OCI-LY1 (cell line): ENCODE measurements around the gene SPDYE6.

ENCODE experiments used
- H2AFZ ChIP-seq: fragments of 200-600 bp; sonication (generic), shearing (Covaris generic); 2 replicates; pipeline ENCODE4 v1.6.0; 2014; ENCODE audit warnings: antibody characterized with exemption, mild to moderate bottlenecking, low read length
- H3F3A ChIP-seq: fragments of 200-600 bp; sonication (generic), shearing (Covaris generic); 2 replicates; pipeline ENCODE4 v1.6.0; 2014; ENCODE audit warnings: mild to moderate bottlenecking, antibody characterized with exemption, low read length, moderate library complexity; ENCODE audit not compliant: insufficient read depth
- H3K27ac ChIP-seq: fragments of 200-600 bp; sonication (generic); 2 replicates; pipeline ENCODE4 v1.5.1; 2014; ENCODE audit warnings: low read length, mixed run types, mild to moderate bottlenecking, low read depth; ENCODE audit not compliant: poor library complexity, severe bottlenecking
- H3K27me3 ChIP-seq: fragments of 200-600 bp; sonication (generic); 2 replicates; pipeline ENCODE4 v1.6.0; 2014; ENCODE audit warnings: antibody characterized with exemption, mild to moderate bottlenecking, low read length, moderate library complexity; ENCODE audit not compliant: insufficient read depth
- H3K36me3 ChIP-seq: fragments of 200-600 bp; sonication (generic); 2 replicates; pipeline ENCODE4 v1.6.1; 2014; ENCODE audit warnings: mild to moderate bottlenecking, antibody characterized with exemption, low read length, moderate library complexity, mixed read lengths; ENCODE audit not compliant: insufficient read depth
- H3K4me1 ChIP-seq: fragments of 200-600 bp; sonication (generic); 2 replicates; pipeline ENCODE4 v1.5.1; 2014; ENCODE audit warnings: mild to moderate bottlenecking, low read length, moderate library complexity; ENCODE audit not compliant: insufficient read depth, severe bottlenecking
- H3K4me2 ChIP-seq: fragments of 200-600 bp; sonication (generic), shearing (Covaris generic); 2 replicates; pipeline ENCODE4 v1.6.1; 2014; ENCODE audit warnings: low read length
- H3K4me3 ChIP-seq: fragments of 200-600 bp; sonication (generic); 2 replicates; pipeline ENCODE4 v1.5.1; 2014; ENCODE audit warnings: low read length, low read depth, mild to moderate bottlenecking, mixed read lengths; ENCODE audit not compliant: poor library complexity, severe bottlenecking
- H3K79me2 ChIP-seq: fragments of 200-600 bp; shearing (Covaris generic); 2 replicates; pipeline ENCODE4 v1.6.1; 2016; ENCODE audit warnings: mixed run types, low read length, mixed read lengths; ENCODE audit not compliant: insufficient read depth
- H3K9ac ChIP-seq: fragments of 200-600 bp; sonication (generic), shearing (Covaris generic); 2 replicates; pipeline ENCODE4 v1.6.1; 2014; ENCODE audit warnings: mild to moderate bottlenecking, low read length, mixed read lengths
- H3K9me2 ChIP-seq: fragments of 200-600 bp; sonication (generic), shearing (Covaris generic); 2 replicates; pipeline ENCODE4 v1.6.1; 2014; ENCODE audit warnings: low read depth, mild to moderate bottlenecking, low read length, mixed read lengths
- H3K9me3 ChIP-seq: fragments of 200-600 bp; shearing (Covaris generic); 2 replicates; pipeline ENCODE4 v1.6.1; 2014; ENCODE audit warnings: low read length, mixed read lengths
- H4K20me1 ChIP-seq: fragments of 200-600 bp; sonication (generic), shearing (Covaris generic); 2 replicates; pipeline ENCODE4 v1.6.0; 2016; ENCODE audit warnings: mild to moderate bottlenecking, low read length; ENCODE audit not compliant: insufficient read depth
- CTCF ChIP-seq: fragments of 200-600 bp; sonication (generic), shearing (Covaris generic); IDR thresholded peaks from 2 replicates; pipeline ENCODE4 v1.5.1; 2017; ENCODE audit warnings: mild to moderate bottlenecking, antibody characterized with exemption, low read length, moderate library complexity, mixed read lengths
- EZH2 ChIP-seq: fragments of 200-600 bp; sonication (generic), shearing (Covaris generic); IDR thresholded peaks from 2 replicates; pipeline ENCODE4 v1.8.0; 2017; ENCODE audit warnings: borderline replicate concordance, mixed run types, mild to moderate bottlenecking, antibody characterized with exemption, low read length, moderate library complexity, mixed read lengths

Gene SPDYE6

GRCh38 chr7:102322202-102322715, 34.0 kb downstream of the SPDYE6 start:
- Histone ChIP-seq H3K4me1 (peaks cover 97% of the 10 kb centered on the region), H3K4me2 (peak overlapping the region; percentile 56; the same call in 1 of the 2 replicates), H4K20me1 (no peaks in the 10 kb centered on the region), H3K79me2 (0 out of 2 replicates have a peak, but pooled peaks cover 3% of the 10 kb centered on the region), H3K9me2 (no peaks in the 10 kb centered on the region), H3K9me3 (no peaks in the 10 kb centered on the region), H2AFZ (no peak overlapping the region), H3K27me3 (no peaks in the 10 kb centered on the region), H3F3A (0 out of 2 replicates have a peak, but pooled peaks cover 7% of the 10 kb centered on the region), H3K9ac (peak overlapping the region; percentile 53; the same call in 1 of the 2 replicates), H3K27ac (peak overlapping the region; percentile 88), H3K36me3 (peaks cover 94% of the 10 kb centered on the region), H3K4me3 (peak overlapping the region; percentile 28)
- TF ChIP-seq EZH2 (no peak), CTCF (no peak)

DNA sequence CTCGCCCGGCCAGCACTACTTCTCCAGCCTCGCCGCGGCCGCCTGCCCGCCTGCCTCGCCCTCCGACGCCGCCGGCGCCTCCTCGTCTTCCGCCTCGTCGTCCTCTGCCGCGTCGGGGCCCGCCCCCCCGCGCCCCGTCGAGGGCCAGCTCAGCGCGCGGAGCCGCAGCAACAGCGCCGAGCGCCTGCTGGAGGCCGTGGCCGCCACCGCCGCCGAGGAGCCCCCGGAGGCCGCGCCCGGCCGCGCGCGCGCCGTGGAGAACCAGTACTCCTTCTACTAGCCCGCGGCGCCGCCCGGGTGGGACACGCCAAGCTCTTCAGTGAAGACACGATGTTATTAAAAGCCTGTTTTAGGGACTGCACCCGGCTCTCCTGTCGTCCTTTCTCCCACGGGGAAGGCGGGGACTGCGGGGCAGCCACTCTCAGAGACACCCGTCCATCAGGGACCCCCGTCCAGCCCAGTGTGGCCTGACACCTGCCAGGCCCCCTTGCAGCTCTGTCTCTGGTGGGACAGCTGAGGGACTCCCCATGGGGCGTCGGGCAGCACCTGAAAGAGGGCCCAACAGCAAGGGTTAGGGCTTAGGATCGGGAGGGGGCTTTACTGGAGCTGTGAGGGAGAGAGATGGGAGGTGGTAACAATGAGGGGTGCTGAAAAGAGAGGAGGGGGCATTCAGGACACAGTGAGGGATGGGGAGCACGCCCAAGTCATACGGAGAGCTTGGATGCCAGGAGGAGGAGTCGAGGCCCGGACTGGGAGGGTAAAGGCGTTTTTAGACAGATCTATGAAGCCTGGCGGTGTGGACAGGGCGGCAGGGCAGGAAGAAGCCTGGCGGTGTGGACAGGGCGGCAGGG, 34.7 kb downstream of the SPDYE6 start:
- Histone ChIP-seq H3K79me2 (no peaks in the 10 kb centered on the region), H3K9me3 (no peaks in the 10 kb centered on the region), H3K27ac (peak overlapping the region; percentile 89), H2AFZ (no peak overlapping the region), H3K9me2 (no peaks in the 10 kb centered on the region), H3K9ac (peak overlapping the region; percentile 53), H3K4me2 (peak overlapping the region; percentile 56), H3F3A (0 out of 2 replicates have a peak, but pooled peaks cover 3% of the 10 kb centered on the region), H3K36me3 (peaks cover 94% of the 10 kb centered on the region), H3K4me1 (peaks cover 95% of the 10 kb centered on the region), H3K27me3 (no peaks in the 10 kb centered on the region), H4K20me1 (no peaks in the 10 kb centered on the region), H3K4me3 (peak overlapping the region; percentile 28)
- TF ChIP-seq CTCF (no peak), EZH2 (no peak)

DNA sequence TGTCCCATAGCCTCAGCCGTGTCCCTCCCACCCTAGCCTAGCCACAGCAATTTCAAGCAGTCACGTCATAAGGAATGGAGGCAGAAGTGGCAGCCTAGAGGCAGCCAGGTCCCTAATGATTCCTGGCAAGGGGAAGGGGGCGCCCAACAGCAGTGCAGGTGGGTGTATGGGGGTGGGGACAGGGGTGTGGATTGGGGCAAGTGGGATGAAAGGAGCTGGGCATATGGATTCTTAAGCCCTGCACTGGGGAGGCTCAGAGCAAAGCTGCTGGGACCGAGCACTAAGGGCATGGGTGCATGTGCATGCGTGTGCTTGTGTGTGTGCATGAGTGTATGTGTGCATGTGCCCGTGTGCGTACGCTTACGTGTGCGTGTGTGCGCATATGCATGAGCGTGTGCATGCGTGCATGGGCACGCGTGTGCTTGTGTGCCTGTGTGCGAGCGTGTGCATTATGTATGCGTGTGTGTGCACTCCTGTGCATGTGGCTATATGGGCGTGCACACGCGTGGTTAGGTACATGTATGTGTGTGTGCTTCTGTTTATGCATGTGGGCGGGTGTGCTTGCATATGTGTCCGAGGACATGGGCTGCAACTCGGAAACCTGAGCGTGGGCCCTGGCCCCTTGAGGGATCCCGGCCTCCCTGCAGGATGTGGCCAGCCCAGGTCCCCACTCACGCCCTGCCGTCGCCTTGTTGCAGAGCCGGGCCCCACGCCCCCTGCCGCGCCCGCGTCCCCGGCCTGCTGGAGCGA, 35.5 kb downstream of the SPDYE6 start:
- no peaks in the 10 kb centered on the region for H4K20me1 ChIP-seq
- H3K36me3 ChIP-seq = peaks cover 88% of the 10 kb centered on the region
- peaks cover 87% of the 10 kb centered on the region for H3K4me1 ChIP-seq
- no peaks in the 10 kb centered on the region for H3K9me2 ChIP-seq
- H3K4me2 ChIP-seq = peak overlapping the region; percentile 12; the same call in 1 of the 2 replicates
- H3K79me2 ChIP-seq = no peaks in the 10 kb centered on the region
- H3K27me3 ChIP-seq = no peaks in the 10 kb centered on the region
- H3K9me3 ChIP-seq = no peaks in the 10 kb centered on the region
- peak overlapping the region; percentile 89 for H3K27ac ChIP-seq
- no peak for TF ChIP-seq CTCF
- TF ChIP-seq EZH2 = no peak
- no peaks in the 10 kb centered on the region for H3F3A ChIP-seq
- no peak overlapping the region for H2AFZ ChIP-seq
- peak overlapping the region; percentile 5; the same call in 1 of the 2 replicates for H3K9ac ChIP-seq
- peak overlapping the region; percentile 1 for H3K4me3 ChIP-seq
